GM21526 (cell line): Measurements from ENCODE around the gene ANO7.

Experiments
- ATAC-seq: cut with Tn5 transposase; IDR thresholded peaks from one replicate; pipeline ENCODE4 v1.9.1; 2021; ENCODE audit warnings: moderate library complexity; ENCODE audit not compliant: unreplicated experiment, low FRiP score

ANO7 gene

GRCh38 chr2:241225545-241225944 lies 37.1 kb downstream of the ANO7 start:
- ATAC-seq: no peak

- no peak for ATAC-seq
Observed at GRCh38 chr2:241225983-241226382, 37.5 kb downstream of the ANO7 start.

DNA sequence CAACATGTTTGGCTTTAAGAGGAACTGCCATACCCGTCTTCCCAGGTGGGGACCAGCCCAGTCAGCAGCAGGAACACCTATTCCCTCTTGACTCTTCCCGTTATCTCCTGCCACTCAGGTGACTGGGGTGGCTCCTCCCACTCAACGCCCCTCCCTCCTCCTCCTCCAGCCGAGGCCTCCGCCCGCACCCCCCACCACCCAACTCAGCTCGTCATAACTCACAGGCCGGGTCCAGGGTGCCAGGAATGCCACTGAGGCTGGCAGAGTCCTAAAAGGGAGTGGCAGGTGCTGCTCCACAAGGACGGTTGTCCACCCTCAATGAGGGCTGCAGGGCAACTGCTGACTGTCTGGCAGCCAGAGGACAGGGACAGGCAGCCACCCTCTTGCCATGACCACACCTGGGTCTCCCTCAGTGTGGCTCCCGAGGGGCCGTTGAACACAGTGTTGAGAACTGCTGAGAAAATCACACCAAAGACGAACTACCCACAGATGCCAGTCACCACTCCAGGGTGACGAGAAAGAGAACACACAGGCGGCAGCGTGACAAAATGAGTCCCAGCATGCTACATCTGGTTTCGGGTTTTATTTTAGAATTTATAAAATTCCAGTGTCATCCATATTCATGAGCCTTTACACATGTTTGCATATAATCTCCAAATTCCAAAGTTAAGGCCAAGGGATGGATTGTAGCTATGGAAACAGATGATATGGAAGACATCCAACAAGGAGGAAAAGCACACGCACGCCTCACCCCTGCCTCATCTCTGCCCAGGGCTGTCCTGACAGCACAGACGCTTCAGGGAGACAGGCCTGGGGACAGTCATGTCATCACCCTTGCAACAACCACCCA lies 38.5 kb downstream of the ANO7 start:
- no peak for ATAC-seq

DNA sequence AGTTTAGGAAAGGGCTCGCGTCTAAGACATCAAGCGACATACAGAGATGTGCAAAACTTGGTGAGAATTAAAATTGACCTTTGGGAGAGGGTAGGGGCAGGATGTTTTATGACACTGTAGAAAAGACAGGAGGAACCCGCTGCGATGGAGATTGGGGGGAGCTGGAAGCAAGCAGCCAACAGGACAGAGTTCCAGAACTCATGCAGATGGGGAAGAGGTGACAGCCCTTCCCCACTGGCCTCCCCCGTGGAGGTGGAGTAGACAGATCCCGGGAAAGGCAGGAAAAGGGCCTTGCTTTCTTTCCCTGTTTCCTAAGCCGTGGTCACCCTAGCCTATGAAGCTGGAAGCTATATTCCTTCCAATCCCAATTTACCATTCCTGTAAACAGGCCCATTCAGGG lies 39.1 kb downstream of the ANO7 start:
- no peak for ATAC-seq

GRCh38 chr2:241228081-241228859 lies 39.8 kb downstream of the ANO7 start:
- ATAC-seq: no peak

DNA sequence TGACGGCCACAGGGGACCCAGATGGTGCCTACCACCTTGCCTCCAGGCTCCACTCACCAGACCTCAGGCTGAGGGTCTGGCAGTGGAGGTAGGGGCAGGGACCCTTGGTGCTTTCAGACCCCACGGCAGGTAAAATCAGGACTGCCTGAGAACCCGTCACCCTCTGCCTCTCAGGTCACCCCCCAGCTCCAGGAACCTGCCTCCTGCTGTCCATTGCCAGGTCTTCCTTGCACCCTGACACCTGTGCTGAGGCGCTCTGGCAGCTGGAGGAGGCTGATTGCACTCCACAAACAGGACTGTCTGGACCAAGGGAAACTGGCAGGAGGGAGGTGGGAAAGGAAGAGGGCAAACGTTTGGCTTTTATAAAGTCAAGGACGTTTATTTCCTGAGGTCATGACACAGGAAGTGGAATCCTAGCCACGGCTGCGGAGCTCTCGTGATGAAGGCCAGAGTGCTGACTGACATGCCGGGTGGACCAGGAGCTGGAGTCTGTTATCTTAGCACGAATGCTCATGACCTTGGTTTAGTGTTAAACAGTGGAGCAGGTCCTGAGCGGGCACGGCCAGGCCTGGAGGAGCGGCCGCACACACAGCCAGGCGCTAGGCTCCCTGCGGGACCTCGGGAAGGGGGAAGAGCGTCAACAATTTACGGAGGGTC lies 40.5 kb downstream of the ANO7 start:
- no peak for ATAC-seq

- ATAC-seq: no peak
Observed at GRCh38 chr2:241229563-241230401, 41.3 kb downstream of the ANO7 start.

GRCh38 chr2:241230435-241230834 lies 42.0 kb downstream of the ANO7 start:
- no peak for ATAC-seq

DNA sequence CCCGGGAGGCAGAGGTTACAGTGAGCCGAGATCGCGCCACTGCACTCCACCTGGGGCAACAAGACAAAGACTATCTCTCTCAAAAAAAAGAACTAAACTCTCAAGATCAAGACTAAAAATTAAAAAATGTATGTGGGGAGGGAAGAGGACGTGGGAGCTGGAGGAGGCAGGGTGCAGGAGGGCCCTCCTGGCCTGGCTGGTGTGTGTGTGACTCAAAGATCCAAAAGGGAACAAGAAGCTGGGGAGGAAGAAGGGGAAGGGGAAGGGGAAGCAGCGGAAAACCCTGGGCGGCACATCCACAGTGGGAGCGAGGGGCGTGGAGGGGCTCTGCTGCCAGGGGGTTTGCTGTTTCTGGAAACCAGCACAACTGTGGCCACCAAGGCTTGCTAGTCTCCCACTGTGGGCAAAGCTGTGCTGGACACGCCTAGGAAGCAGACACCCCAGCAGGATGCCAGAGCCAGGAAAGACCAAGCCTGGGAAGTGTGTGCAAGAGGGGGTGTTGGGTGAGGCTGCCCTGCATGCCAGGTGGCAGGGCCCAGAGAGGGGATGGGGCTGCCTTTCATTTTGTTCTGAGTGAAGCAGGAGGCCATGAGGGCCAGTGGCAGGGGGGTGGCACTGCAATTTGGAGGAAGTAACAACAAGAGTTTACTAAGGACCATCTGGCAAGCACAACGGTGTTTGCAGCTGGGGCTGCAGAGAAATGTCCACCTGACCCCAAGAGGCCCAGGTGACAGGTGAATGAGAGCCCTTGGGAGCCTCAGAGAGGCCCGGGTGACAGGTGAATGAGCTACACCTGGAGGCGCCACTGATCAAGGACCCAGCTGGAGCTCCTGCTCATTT lies 44.5 kb downstream of the ANO7 start:
- no peak for ATAC-seq

DNA sequence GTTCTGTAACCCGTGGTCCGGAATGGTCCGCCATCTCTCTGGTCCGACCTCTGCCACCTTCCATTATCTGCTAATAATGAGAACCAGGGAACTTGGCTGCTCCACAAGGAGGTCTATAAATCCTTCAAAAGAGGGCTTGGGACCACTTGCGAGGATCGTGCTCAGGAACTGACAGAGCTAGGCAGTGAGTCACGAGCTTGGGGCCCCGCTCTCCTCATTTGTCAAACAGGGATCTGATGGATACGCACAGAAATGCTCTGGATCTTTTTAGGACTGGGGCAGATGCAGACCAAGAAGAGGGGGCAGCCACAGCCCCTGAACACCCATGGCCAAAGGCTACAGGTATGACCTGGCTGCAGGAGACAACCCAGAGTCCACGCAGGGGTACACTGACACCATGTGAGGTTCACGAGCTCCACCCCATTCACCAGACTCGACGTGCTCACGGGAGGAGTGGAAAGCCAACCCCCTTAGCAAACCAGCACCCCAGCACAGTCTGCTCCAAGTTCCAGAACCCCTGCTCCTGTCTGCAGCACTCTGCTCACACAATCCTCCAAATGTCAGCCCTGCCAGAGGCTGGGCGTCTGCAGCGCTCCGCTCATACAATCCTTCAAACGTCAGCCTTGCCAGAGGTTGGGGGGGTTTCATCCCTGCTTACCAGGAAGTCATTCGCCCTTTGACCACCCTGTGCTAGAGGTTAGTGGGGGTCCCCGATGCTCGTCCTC lies 45.8 kb downstream of the ANO7 start:
- ATAC-seq: no peak

DNA sequence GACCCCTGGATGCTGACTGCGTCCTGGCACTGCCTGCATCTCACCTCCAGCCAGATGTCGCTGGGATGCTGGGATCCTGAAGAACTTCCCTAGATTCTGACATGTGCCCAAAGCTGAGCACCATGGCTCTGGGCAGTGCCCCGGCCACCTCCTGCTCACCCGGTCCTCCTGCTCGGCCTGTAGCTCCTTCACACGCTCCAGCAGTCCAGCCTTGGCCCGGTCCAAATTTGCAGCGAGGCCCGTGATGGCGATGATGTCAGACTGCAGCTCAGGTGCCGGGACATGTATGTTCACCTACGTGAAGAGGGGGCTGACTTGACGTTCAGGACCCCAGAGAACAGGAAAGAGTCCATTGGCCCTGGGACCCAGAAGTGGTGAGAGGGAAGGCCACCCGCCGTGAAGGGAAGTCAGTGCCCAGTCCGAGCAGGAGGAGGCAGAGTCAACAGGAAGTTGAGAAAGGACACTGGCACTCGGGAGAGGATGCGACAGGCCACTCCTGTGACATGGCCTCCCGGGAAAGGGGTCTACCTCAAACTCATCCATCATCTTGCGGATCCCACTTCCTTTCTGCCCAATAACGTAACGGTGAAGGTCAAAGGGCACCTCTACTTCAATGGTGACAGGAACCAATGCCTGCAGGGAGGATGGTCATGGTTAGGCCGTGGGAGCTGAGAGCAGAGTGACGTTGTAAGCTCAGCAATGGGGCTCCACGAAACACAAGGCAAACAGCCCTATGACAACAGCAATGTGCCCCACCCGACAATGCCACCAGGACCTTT lies 46.7 kb downstream of the ANO7 start:
- ATAC-seq: no peak

GRCh38 chr2:241235859-241236593 lies 47.5 kb downstream of the ANO7 start:
- ATAC-seq: no peak

GRCh38 chr2:241237047-241237446 lies 48.6 kb downstream of the ANO7 start:
- no peak for ATAC-seq

DNA sequence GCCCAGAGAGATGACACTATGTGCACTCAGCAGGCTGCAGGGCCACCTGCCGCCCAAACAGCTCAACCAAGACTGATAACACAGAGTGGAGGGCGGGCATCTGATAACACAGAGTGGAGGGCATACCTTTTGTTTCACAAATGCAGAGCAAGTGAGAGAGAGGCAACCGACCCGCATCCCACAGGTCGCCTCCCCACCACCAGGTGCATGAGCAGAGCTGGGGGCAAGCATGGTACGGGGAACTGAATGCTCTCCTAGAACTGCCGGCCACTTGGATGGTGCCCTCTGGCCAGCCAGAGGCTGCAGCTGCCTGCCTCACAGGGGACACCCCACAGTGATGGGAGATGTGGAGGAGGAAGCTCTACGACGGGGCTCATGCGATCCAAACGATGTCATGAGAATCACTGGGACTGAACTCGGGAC lies 49.5 kb downstream of the ANO7 start:
- ATAC-seq: no peak

DNA sequence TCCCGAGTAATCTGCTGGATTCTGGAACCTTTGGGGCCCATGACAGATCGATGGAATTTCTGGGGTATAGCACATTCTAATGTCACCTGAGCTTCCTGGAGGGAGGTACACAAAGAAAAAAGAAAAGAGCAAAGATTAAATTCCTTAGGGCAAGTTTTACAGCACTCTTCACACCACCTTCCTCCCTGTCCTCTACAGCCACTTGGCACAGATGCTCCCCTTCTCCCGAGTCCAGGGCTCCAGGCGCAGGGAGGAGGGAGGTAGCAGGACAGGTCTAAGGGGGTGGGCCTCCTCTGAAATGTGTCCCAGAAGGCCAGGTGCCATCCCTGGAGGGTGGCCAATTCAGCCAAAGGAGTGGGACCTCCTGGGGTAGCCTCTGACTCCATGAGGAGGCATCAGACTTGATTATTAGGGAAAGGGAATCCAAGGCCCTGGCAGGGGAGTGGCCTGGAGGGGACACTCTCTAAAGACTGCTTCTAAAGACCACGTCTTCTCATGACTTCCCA lies 50.3 kb downstream of the ANO7 start:
- ATAC-seq: no peak

DNA sequence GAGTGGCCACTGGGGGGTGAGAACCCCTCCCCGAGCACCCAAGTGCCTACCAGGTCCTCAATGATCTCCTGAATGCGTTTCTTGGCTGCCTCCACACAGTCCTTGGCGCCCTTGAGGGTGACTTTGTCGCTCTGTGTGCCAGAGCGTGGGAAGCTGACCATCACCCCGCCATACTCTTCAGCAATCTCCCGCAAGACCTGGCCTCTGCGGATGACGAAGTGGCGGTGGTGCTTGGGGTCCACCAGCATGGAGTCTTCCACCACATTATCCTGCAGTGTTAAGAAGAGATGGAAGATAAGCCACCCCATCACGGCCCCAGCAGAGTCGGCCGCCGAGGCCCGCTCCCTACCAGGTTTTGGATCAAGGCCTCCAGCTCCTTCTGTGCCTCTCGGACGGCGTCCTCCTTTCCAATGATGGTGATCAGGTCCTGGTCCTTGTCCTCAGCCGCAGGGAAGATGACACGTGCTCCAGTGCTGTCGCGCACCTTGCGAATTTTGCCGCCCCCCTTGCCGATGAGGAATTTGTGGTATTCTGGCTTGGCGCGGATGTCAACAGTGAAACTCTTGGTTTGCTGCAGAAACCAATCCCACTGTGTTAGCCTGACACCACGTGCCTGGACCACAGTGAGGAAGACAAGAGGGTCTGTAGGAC lies 51.2 kb downstream of the ANO7 start:
- no peak for ATAC-seq
